ENCODE data around the gene ANKS1B.

DNA sequence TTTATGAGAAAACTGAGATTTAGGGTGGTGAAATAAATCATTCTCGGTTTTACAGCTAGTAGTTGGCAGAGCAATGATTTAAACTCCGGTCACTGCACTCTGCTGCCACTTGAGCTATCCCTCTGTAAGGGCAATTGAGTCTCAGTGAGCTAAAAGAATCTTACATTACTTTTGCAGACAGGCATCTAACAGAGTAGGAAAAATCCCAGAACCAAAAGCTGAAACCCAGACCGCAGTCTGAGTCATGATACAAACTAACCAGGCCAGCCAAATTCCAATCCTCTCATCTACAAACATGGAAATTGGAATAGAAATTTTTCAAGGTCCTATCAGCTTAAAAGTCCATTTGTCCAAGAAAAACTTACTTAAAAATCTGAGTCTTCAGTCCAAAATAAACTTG is 73.7 kb downstream of the ANKS1B start:
- TF ChIP-seq NR2C2 (CRISPR knock-in tag; IDR thresholded peaks at IDR 0.05) (no peak), GTF2I (CRISPR knock-in tag; conservative IDR thresholded peaks at IDR 0.05) (no peak), ELF4 (CRISPR knock-in tag; IDR thresholded peaks at IDR 0.05; ENCODE audit: low read depth) (no peak), CTCF (IDR thresholded peaks at IDR 0.05) (no peak), SMAD4 (CRISPR knock-in tag; IDR thresholded peaks at IDR 0.05) (no peak), ESRRA (CRISPR knock-in tag; IDR thresholded peaks at IDR 0.05; ENCODE audit: borderline replicate concordance) (no peak), TEAD4 (CRISPR knock-in tag; IDR thresholded peaks at IDR 0.05) (no peak), USF2 (CRISPR knock-in tag; IDR thresholded peaks at IDR 0.05) (no peak), MXD4 (CRISPR knock-in tag; IDR thresholded peaks at IDR 0.05; ENCODE audit: borderline replicate concordance) (no peak)
- TF ChIP-seq, protein P1, sequence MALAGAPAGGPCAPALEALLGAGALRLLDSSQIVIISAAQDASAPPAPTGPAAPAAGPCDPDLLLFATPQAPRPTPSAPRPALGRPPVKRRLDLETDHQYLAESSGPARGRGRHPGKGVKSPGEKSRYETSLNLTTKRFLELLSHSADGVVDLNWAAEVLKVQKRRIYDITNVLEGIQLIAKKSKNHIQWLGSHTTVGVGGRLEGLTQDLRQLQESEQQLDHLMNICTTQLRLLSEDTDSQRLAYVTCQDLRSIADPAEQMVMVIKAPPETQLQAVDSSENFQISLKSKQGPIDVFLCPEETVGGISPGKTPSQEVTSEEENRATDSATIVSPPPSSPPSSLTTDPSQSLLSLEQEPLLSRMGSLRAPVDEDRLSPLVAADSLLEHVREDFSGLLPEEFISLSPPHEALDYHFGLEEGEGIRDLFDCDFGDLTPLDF (CRISPR knock-in tag; IDR thresholded peaks at IDR 0.05): no peak
- TF ChIP-seq, protein P2, sequence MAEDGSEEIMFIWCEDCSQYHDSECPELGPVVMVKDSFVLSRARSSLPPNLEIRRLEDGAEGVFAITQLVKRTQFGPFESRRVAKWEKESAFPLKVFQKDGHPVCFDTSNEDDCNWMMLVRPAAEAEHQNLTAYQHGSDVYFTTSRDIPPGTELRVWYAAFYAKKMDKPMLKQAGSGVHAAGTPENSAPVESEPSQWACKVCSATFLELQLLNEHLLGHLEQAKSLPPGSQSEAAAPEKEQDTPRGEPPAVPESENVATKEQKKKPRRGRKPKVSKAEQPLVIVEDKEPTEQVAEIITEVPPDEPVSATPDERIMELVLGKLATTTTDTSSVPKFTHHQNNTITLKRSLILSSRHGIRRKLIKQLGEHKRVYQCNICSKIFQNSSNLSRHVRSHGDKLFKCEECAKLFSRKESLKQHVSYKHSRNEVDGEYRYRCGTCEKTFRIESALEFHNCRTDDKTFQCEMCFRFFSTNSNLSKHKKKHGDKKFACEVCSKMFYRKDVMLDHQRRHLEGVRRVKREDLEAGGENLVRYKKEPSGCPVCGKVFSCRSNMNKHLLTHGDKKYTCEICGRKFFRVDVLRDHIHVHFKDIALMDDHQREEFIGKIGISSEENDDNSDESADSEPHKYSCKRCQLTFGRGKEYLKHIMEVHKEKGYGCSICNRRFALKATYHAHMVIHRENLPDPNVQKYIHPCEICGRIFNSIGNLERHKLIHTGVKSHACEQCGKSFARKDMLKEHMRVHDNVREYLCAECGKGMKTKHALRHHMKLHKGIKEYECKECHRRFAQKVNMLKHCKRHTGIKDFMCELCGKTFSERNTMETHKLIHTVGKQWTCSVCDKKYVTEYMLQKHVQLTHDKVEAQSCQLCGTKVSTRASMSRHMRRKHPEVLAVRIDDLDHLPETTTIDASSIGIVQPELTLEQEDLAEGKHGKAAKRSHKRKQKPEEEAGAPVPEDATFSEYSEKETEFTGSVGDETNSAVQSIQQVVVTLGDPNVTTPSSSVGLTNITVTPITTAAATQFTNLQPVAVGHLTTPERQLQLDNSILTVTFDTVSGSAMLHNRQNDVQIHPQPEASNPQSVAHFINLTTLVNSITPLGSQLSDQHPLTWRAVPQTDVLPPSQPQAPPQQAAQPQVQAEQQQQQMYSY (CRISPR knock-in tag; IDR thresholded peaks at IDR 0.05): no peak
